ENCODE results near the gene ZNF24. TPM values are rescaled to one million over a fixed set of nuclear protein-coding genes. Genes with fewer than 3 reads are reported as not detected.

The ZNF24 gene
- total RNA-seq, 1 experiment from 2014 or later, result 57.9 TPM

- no peak overlapping the region for H3K27ac ChIP-seq (ENCODE audit: insufficient read length, low read depth, low read length)
- no peak overlapping the region for H3K18ac ChIP-seq (ENCODE audit: insufficient read length, low read depth, low read length)
- peaks cover 17% of the 10 kb centered on the region for H3K9me3 ChIP-seq (ENCODE audit: control insufficient read depth, low read depth, low read length)
- no peak overlapping the region for H3K14ac ChIP-seq (ENCODE audit: insufficient read depth, low read length)
- H3K23ac ChIP-seq (ENCODE audit: insufficient read length, low read depth, low read length), result no peak overlapping the region
- TF ChIP-seq, protein P1, sequence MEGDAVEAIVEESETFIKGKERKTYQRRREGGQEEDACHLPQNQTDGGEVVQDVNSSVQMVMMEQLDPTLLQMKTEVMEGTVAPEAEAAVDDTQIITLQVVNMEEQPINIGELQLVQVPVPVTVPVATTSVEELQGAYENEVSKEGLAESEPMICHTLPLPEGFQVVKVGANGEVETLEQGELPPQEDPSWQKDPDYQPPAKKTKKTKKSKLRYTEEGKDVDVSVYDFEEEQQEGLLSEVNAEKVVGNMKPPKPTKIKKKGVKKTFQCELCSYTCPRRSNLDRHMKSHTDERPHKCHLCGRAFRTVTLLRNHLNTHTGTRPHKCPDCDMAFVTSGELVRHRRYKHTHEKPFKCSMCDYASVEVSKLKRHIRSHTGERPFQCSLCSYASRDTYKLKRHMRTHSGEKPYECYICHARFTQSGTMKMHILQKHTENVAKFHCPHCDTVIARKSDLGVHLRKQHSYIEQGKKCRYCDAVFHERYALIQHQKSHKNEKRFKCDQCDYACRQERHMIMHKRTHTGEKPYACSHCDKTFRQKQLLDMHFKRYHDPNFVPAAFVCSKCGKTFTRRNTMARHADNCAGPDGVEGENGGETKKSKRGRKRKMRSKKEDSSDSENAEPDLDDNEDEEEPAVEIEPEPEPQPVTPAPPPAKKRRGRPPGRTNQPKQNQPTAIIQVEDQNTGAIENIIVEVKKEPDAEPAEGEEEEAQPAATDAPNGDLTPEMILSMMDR (conservative IDR thresholded peaks at IDR 0.05), result no peak
- no peak overlapping the region for H3T11ph ChIP-seq (ENCODE audit: low read length)
- DNase-seq, result no peak
- Mint-ChIP-seq H3K4me3 (no peak overlapping the region), H3K27ac (no peak overlapping the region), H3K4me1 (peaks cover 23 to 25% of the 10 kb centered on the region in 2 experiments), H3K9me3 (peaks cover 27 to 32% of the 10 kb centered on the region in 2 experiments), H3K27me3 (ENCODE audit: low read depth) (peaks cover 3% of the 10 kb centered on the region), H3K36me3 (ENCODE audit: insufficient read depth in 1 of 3, low read depth in 3 of 3) (peaks cover 12 to 21% (median 20%) of the 10 kb centered on the region in 3 experiments)
- no peak overlapping the region for H3K4me2 ChIP-seq (ENCODE audit: insufficient read depth, insufficient read length, low read length)
- H2BK12ac ChIP-seq (ENCODE audit: insufficient read length, low read depth, low read length), result no peak overlapping the region
- no peak overlapping the region for H3K4ac ChIP-seq (ENCODE audit: low read depth, low read length)
- no peak overlapping the region for H2BK5ac ChIP-seq (ENCODE audit: insufficient read length, low read length)
- H3K9ac ChIP-seq (ENCODE audit: extremely low read depth, insufficient read length, low read length), result no peak overlapping the region
- H4K20me1 ChIP-seq (ENCODE audit: control insufficient read depth, insufficient read depth, insufficient read length), result no peaks in the 10 kb centered on the region
- no peaks in the 10 kb centered on the region for H3K23me2 ChIP-seq (ENCODE audit: insufficient read length, low read depth, low read length, poor library complexity, severe bottlenecking)
- no peak overlapping the region for H2AK5ac ChIP-seq (ENCODE audit: insufficient read length, low read length)
- no peak overlapping the region for H4K91ac ChIP-seq (ENCODE audit: insufficient read length, low read depth, low read length)
- WGBS (ENCODE audit: extremely low coverage, insufficient read length, low lambda C conversion rate), result no CpG with 5 or more reads among the region's 2 CpGs
- H4K5ac ChIP-seq (ENCODE audit: insufficient read length, low read depth, low read length), result no peak overlapping the region
- no peak overlapping the region for H2AFZ ChIP-seq (ENCODE audit: low read length)
- H2BK20ac ChIP-seq (ENCODE audit: low read depth, low read length, poor library complexity, severe bottlenecking), result no peak overlapping the region
- H3K4me1 ChIP-seq (ENCODE audit: insufficient read depth, low read length), result no peaks in the 10 kb centered on the region; the same call in 1 of the 2 replicates
- no peak overlapping the region for H2BK120ac ChIP-seq (ENCODE audit: low read depth, low read length, poor library complexity, severe bottlenecking)
- H3K79me1 ChIP-seq (ENCODE audit: insufficient read depth, low read depth, low read length, poor library complexity, severe bottlenecking), result no peaks in the 10 kb centered on the region
- H2BK15ac ChIP-seq (ENCODE audit: low read depth, low read length), result no peak overlapping the region
- H4K8ac ChIP-seq (replicated peaks; ENCODE audit: insufficient read length, low read depth, low read length), result no peak overlapping the region
- H3K27me3 ChIP-seq (ENCODE audit: insufficient read depth, low read length), result no peaks in the 10 kb centered on the region
- no peaks in the 10 kb centered on the region for H3K79me2 ChIP-seq (ENCODE audit: insufficient read depth, low read length)
- H3K56ac ChIP-seq (ENCODE audit: insufficient read length, low read depth, low read length), result no peak overlapping the region
These were observed 8.1 kb upstream of the ZNF24 start for GRCh38 chr18:35352283-35352682.
